8988T (cell line): ENCODE results near the gene PAWR.
"Not testable (repeated sequence)": the region's sequence is repeated elsewhere in the genome, so short reads cannot be mapped to it uniquely, and the experiment has no call there.

ENCODE experiments used
- DNase-seq: peaks from one replicate; pipeline ENCODE4 v3.0.0; 2011

PAWR gene

DNA sequence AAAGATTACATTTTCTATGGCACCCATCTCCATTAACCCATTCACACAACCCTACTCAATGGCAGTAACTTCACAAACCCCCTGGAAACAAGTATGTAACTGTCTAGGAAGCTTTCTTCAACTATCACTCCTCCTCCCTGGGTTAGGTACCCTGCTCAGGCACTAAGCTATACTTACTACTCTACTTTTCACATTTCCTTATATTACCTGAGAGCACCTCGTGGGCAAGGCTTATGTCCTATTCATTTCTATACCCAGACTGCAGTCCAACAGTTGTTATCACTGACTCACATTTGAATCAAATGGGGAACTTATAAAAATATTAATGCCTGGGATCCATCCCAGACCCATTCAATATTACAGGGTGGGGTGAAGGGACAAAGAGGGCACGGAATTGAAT, 4.6 kb downstream of the PAWR start:
- no peak for DNase-seq

DNA sequence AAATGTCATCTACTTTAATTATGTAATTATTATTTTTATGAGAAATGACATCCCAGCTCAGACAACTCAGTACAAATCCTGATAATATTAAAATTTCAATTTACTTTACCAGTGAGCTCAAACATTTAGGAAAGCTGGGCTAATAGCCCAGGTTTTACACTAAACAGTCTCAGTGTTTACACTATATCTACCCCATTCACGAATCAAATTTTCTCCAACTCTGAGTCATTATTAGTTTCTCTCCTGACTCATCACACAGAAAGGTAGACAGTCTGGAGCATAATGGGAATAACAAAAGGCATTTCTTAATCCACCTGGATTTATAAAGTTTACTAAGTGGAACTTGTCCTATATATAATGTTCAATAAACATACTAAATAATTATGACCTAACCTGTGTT, 5.7 kb downstream of the PAWR start:
- no peak for DNase-seq

DNA sequence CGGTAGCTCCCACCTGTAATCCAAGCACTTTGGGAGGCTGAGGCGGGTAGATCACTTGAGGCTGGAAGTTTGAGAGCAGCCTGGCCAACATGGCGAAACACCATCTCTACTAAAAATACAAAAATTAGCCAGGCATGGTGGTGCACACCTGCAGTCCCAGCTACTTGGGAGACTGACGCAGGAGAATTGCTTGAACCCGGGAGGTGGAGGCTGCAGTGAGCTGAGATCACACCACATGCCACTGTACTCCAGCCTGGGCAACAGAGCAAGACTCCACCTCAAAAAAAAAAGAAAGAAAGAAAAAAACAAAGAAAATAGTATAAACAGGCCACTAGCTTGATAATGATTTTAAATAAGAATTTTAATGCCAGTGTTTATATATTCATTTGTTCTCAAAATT, 6.4 kb downstream of the PAWR start:
- DNase-seq: not testable (repeated sequence)

DNA sequence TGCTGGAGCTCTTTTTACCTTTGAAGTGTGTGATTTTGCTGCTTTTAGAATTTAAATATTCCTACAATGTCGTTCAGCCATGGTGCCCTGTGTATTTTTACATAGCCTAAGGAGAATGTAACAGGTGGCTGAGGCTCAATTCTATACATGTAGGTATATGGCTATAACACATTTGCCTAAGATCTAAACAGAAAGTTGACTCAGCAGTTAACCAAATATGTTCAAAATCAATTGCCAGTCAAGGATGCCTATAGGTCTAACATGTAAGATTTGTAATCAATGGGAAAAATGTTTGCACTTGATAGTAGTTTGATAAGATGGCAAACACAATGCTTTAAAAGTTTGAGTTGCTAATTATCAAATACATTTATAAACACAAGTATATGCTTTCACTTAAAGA, 8.2 kb downstream of the PAWR start:
- no peak for DNase-seq

DNA sequence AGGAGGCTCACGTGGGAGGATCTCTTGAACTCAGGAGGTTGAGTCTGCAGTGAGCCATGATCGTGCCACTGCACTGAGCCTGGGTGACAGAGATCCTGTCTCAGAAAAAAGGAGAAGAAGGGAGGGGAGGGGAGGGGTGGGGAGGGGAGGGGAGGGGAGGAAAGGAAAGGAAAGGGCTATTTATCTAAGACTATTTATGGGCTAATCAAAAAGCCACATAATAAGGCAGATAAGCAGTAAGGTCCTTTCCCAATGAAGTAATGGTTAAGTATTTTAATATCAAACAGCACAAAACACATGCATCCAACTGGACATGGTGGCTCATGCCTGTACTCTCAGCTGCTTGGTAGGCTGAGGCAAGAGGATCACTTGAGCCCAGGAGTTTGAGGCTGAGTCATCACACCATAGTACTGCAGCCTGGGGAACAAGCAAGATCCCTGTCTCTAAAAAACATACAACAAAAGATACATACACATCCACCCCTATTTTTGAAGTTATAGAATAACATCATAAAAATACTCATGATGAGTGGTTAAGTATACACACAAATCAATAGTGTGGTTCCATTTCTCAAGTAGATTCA, 9.7 kb downstream of the PAWR start:
- no peak for DNase-seq

DNA sequence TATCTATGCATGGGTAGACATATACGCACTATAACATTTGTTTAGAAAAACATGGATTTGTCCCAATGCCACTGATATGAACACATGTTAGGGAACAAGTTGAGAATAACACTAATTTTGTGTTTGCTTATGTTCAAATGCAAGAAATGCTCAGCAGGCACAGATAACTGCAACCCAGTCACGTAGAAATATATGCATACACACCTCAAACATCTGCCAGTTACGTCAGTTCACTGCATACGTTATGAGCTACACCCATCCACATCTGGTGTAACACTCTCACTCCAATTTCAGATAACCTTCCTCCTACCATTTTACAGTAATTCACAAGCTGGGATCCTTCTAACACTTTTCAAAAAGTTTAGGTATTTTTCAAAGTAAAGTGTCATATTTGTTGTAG, 10.7 kb downstream of the PAWR start:
- no peak for DNase-seq

DNA sequence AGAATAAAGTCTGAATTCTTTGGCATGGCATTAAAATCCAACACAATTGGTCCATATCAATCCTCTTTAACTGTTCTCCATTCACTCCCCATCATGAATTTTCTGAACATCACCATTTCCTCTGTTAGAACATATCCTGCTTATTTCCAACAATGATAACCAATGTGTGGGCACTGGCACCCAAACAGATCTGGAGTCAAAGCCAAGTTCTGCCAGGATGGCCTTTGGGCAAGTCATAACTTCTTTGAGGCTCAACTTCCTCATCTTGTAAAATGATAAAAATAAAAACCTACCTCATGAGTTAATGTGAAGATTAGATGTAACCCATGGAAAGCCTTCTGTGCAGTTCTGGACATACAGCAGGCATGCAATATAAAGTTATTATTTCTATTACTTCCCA, 12.5 kb downstream of the PAWR start:
- DNase-seq: no peak

DNA sequence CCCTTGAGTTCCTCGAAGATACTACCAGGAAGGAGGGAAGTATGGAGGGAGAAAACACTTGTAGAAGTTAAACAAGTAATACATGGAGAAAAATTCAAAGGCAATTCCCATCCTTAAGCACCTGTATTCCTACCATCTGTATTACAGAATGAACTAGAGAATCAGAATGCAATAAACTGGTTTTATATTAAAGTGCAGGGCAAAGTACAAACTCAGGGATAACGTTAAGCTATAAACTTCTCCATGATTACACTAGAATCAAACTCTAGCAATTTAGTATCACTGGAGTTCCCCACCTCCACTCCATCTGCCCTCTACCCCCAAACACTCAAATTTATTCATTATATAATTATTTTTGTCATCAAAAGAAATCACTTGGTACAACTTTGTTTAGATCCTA, 13.1 kb downstream of the PAWR start:
- no peak for DNase-seq

DNA sequence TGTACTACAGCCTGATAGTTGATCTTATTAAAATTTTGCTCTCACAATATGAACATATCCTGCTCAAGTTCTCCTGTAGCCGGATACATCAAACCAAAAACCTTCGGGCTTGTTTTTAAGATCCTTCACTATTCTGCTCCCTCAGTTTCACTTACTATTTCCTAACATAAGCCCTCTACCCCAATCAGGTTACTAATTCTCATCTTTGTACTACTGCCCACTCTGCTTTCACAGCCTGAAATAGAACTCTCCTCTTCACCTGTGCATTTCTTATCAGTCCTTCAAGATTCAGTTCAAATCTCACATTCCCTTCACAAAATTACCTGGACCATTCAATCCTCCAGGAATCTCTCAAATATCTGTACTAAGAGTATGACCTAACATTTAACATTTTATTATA, 14.2 kb downstream of the PAWR start:
- no peak for DNase-seq

DNA sequence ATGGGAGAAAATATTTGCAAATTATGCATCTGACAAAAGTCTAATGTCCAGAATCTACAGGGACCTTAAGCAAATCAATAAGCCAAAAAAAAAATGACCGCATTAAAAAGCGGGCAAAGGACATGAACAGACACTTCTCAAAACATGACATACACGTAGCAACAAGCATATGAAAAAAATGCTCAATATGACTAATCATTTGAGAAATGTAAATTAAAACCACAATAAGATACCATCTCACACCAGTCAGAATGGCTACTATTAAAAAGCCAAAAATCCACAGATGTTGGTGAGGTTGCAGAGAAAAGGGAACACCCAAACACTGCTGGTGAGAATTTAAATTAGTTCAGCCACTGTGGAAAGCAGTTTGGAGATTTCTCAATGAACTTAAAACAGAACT, 16.1 kb downstream of the PAWR start:
- DNase-seq: no peak

DNA sequence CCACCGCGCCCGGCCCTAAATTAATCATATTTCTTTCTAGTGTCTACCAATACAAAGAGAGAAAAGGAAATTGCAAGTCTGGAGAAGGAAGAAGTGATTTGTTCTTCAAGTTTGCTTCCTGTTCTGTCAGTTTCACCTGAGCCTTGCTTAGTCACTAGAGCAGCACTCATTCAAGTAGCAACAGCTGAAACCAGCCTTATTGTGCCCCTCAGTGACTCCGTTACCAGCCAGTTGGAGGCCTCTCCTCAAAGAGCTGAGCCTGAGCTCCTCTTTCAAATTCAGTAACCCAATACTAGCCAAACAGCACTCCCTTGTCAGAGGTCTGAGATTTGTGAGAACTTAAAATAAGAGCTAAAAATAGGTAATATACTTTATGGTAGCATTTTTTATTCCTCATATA, 17.4 kb downstream of the PAWR start:
- DNase-seq: no peak

DNA sequence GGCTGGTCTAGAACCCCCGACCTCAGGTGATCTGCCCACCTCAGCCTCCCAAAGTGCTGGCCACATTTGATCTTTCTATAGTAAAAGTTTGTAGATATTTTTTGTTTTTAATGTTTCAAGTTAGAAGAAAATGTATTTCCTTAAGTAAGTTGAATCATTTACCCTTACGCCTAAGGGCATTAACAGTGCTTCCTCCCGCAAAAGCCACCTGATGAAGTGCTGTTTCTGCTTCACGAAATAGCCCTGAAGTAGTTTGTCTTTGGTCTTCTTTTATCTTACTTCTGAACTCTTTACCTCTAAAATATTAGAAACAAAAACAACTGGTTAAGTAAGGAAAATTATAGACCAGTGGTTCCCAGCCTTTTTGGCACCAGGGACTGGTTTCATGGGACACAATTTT, 22.7 kb downstream of the PAWR start:
- no peak for DNase-seq

DNA sequence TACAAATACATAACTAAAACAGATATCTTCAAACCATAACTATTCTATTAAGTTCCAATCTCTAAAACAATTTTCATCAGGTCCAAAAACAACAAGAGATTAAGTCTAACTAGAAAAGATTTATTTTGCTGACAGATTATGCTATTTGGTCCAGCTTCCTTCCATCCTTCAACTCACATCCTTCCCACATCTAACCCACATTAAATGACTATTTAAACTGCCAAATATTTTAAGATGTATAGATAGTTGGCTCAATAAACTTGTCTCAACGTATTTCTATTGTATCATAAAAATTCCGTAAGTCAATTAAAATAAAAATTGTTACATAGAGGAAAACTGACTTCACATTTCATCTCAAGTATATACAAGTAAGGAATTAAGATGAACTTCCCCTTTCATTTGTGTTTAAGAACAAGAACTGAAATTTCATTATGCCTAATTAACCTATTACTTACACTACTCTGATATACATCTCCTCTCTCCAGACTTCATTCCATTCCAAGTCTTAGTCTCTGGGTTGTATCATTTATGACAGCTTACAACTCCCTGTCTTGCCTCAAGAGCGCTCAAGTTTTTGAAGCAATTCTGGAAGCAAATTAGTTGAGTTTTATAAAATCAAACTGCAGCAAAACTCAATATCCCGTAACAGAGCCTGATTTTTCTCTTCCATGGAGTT, 25.4 kb downstream of the PAWR start:
- DNase-seq: no peak

DNA sequence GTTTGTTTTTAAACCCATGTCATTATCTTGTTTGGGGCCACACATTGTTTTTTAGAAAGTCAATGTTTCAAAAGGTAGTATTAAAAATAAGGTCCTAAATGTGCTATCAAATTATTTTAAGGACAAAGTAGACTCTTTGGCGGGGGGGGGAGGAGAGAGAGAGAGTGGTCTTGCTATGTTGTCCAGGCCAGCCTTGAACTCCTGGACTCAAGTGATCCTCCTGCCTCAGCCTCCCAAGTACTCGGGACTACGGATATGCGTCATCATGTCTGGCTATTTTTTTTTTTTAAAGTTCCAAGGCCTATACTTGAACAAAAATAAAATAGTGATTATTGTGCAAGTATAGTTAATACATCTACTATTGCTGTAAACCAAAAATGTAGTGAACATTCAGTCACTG, 26.2 kb downstream of the PAWR start:
- DNase-seq: no peak

DNA sequence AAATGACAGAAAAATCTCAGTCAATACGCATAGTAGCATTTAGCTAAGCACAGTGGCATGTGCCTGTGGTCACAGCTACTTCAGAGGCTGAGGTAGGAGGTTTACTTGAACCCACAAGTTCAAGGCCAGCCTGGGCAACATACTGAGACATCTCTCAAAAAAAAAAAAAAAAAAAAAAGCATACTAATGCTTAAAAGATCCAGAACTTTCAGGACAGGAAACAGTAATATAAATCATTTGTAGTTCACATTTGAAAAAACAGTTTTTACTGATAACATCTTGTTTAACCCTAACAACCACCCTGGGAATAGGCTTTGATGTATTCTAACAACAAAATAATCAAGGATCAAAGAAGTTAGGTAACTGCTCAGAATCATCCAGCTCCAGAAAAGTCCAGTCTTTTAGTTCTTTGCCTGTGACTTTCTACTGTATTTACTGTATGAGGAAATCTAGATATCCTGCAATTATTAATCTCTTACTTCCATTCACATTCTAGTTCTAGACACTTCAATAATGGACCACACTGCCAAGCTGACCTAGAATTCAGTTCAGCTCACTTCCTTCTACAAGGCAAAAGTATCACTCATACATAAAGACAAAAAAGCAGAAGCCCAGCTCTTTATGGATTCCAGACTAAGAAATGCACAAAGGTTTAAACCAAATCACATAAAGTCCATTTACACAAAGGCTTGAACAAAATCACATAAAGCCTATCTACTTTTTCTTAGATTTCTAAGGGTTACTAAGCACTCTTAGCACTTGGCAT, 28.5 kb downstream of the PAWR start:
- no peak for DNase-seq

DNA sequence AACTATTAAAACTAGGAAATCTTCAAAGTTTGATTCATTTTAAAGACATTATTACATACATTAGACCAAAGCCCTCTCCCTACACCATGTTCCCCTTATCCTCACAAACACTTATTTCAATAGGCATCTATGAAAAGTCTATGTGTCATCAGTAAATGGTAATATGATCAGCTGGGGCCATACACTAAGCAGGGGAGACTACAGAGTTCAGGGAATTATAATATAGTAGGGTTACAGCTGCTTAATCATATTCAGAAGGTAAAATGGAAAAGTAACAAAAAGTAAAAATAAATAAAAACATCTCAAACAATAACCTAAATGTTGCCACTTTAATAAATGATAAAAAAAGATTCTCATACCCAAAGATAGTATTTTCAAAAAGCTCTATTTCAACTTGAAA, 29.1 kb downstream of the PAWR start:
- no peak for DNase-seq

DNA sequence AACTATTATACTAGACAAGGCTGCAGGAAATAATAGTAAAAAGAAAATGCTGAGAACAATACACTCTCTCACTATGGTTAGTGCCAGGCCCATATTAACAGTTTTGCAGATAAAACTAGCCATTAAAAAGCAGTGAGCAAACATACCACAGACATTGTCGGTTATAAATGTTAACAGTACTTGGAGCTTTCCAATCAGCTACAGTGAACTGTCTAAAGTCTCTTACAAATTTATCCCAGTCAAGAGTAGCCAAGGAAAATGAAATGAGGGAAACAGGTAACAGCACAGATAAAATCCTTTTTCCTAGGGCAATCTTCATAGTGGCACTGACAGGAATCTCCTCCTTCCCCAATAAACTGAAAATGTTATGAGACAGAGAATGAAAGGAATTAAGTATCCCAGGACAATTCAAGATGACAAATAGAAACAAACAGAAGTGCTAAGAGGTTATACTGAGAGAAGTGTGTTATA, 30.8 kb downstream of the PAWR start:
- no peak for DNase-seq

DNA sequence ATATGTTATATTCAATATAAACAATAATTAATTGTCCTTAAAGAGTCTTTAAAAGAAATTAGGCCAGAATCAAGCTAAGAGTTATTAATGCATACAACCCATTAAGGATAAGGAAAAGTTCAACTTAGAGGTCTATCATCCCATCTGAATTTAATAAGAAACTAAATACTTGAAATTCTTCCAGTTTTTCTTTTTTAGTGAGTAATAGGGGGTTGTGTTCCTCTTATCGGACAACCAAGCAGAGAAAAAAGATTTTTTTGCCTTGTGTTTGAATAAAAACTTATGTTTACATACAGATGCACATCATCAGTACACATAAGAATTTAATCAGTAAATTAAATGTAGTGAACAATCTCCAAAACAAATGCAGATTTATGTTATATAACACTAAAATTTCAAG, 32.5 kb downstream of the PAWR start:
- DNase-seq: no peak

DNA sequence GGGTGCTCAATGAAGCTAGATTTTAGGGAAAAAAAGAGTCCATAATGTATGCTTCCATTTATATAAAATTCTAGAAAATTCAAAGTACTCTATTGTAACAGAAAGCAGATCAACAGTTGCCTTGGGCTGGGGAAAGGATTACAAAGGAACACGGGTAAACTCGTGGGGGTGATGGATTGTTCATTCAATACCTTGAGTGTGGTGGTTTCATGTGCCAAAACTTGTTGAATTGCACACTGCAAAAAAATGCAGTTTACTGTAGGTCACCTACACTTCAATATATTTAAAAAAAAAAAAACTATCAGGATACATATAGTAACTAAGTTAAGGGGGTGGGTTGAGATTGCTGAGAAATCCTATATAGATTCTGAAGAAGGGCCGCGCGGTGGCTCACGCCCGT, 33.6 kb downstream of the PAWR start:
- DNase-seq: no peak

DNA sequence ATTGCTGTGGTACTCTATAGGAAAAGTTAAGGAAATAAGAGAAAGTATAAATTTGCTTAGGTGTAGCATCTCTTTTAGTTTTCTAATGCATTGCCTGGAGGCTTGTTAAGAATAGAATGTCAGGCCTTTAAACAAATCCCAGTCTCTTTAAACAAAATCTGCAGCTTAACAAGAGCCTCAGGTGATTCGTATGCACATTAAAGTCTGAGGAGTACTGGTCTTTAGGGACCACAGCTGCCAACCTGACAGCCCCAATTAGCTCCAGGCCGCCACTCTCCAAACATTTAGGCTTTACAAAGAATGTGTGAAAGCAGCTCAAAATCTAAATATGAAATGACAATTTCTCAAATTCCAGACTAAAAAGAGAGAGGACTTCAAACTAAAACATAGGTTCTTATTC, 35.7 kb downstream of the PAWR start:
- no peak for DNase-seq

DNA sequence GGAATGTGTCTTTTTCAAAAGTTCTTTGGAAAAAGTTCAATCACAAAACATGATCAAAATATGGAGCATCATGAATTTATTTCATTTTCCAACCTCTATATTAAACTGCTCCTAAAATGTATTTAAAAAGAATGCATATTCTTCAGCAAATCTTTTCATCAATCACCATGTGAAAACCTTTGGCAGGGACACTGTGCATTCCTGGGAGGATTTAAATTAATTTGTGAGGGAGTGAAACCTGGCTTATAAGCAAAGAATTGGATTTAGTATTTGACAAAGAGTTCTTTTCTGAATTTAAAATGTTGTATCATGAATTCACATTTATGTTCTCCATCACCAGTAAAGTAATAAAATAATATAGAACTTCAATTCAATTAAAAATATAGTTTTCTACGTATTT, 38.2 kb downstream of the PAWR start:
- DNase-seq: no peak

DNA sequence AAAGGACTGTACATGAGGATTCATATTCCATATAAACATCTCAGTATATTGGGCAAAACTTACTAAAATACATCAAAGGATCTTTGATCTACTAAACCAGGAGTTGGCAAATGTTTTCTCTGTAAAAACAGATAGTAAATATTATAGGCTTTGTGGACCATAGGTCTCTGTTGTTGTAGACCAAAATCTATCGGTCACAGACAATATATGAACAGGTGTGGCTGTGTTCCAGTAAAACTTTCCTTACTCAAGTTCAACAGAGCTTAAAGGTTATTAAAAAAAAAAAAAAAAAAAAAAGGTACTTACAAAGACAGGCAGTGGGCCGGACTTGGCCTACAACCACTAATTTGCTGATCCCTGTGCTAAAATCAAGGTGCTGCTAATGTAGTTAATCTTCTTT, 40.3 kb downstream of the PAWR start:
- DNase-seq: no peak

DNA sequence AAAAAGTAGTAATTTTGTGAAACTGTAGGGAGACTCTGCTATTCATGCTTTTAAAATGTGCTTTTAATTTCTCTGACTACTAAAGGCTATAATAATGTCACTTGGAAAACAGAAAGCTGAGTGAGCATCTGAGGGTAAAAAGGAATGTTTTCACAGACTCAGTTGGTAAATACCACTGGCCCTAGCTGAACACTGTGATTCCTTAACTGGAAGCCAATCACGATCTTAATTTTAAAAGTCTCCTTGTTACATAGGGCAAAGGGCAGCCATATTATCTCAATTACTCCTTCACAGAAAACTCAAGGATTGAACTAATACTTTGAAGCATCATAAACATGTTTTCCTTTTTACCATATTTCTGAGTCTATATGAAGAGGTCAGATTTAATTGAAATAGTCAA, 41.9 kb downstream of the PAWR start:
- DNase-seq: no peak

DNA sequence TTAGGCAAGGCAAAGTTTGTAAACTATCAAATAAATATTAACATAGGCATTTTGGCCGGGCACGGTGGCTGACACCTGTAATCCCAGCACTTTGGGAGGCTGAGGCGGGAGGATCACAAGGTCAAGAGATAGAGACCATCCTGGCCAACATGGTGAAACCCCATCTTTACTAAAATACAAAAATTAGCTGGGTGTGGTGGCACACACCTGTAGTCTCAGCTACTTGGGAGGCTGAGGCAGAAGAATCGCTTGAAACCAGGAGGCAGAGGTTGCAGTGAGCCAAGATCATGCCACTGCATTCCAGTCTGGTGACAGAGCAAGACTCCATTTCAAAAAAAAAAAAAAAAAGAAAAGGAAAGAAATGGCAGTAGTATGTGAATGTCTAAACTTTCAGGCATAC, 43.9 kb downstream of the PAWR start:
- DNase-seq: not testable (repeated sequence)

DNA sequence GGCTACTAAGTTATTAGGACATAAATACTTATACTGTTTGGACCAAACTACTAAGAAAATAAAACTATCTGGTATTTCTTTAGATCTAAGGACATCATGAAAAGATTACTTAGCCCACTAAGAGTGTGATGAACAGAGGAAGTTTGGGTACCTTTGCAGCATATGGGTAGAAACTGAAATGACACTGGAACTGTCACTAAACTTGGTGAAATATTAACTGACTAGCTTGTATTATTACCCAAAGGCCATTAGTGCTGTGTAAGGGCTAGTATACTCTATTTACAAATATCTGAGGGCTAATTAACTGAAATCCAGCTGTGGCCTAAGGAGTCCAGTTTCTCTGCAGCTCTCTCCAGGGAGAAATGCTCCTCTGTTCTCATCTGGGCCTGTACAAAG, 45.5 kb downstream of the PAWR start:
- no peak for DNase-seq
